ENCODE results near the gene HSPA14. TPM values are rescaled to one million over a fixed set of nuclear protein-coding genes. Genes with fewer than 3 reads are reported as not detected.

The HSPA14 gene
- total and polyA plus RNA-seq, 10 of the 15 experiments (the other 5 are each of a cell fraction or from before 2014, with no cell fraction given): 26.6 to 56.1 (median 34.3) TPM

- CTCF ChIA-PET: interaction anchor here (1.4 to 5.2 kb wide), 5 partner anchors 16 to 46 kb away, joined by 4 to 31 read pairs (median 6); no protein-coding TSS in a partner anchor
- 96% methylated on average over 2 of the region's 2 CpGs for WGBS (ENCODE audit: insufficient coverage, insufficient replicate concordance, low lambda C conversion rate, missing lambda C conversion rate)
- POLR2A ChIA-PET: no interaction called here
- Histone ChIP-seq H4K20me1 (ENCODE audit: control insufficient read depth, insufficient read depth) (no peaks in the 10 kb centered on the region), H3K36me3 (ENCODE audit: control insufficient read depth in 2 of 2, insufficient read depth in 2 of 2, low read length in 1 of 2) (peaks cover 13 to 36% of the 10 kb centered on the region in 2 experiments), H3K9ac (ENCODE audit: control insufficient read depth, insufficient read depth, low read length) (no peak overlapping the region), H3K27ac (ENCODE audit: control insufficient read depth, insufficient read depth) (no peak overlapping the region), H3K9me3 (replicated peaks; ENCODE audit: control insufficient read depth, insufficient read depth, low read length) (no peaks in the 10 kb centered on the region; the same call in 2 of the 3 replicates), H3K27me3 (replicated peaks in 1 of 2; ENCODE audit: control insufficient read depth in 2 of 2, insufficient read depth in 2 of 2, low read length in 1 of 2) (no peaks in the 10 kb centered on the region), H2AFZ (ENCODE audit: control insufficient read depth, low read depth, low read length) (no peak overlapping the region), H3K79me2 (ENCODE audit: control insufficient read depth, insufficient read depth, low read length) (no peaks in the 10 kb centered on the region), H3K4me1 (ENCODE audit: control insufficient read depth, insufficient read depth, low read length) (no peaks in the 10 kb centered on the region), H3K4me2 (ENCODE audit: control insufficient read depth, insufficient read depth) (no peak overlapping the region), H3K4me3 (no peak overlapping the region)
- RAD21 ChIA-PET (ENCODE audit: unreplicated experiment): no interaction called here
- SMC1A ChIA-PET (ENCODE audit: uncharacterized antibody, unreplicated experiment): interaction anchor here (0.7 to 1.7 kb wide), 4 partner anchors 16 to 55 kb away, joined by 3 to 6 read pairs (median 3); no protein-coding TSS in a partner anchor
- in situ Hi-C loops (cut with MboI) (no loop called here), intact Hi-C loops (cut with micrococcal nuclease; ENCODE audit: unreplicated experiment) (no loop called here)
- FAIRE-seq: no peak
- BruUV-seq (replicated peaks): no TSS peak
- DNase-seq (ENCODE audit: low read depth, low spot score): no peak
- TF ChIP-seq ZNF592 (IDR thresholded peaks at IDR 0.05): no peak
- TF ChIP-seq CHD4 (IDR thresholded peaks at IDR 0.05): no peak
- TF ChIP-seq NR2F1 (conservative IDR thresholded peaks at IDR 0.05): no peak
- TF ChIP-seq SPI1 (IDR thresholded peaks at IDR 0.05; ENCODE audit: borderline replicate concordance, insufficient read depth, low read depth, low read length): no peak
- TF ChIP-seq ZNF24 (IDR thresholded peaks at IDR 0.05): no peak
- no peak for TF ChIP-seq BCL11A (IDR thresholded peaks at IDR 0.05; ENCODE audit: low read depth, low read length)
- no peak for TF ChIP-seq SMAD5 (IDR thresholded peaks at IDR 0.05; ENCODE audit: low read depth)
- TF ChIP-seq ZNF274 (IDR thresholded peaks at IDR 0.05; ENCODE audit: insufficient read depth, insufficient read length): no peak
- no peak for ATAC-seq
Measured at GRCh38 chr10:14905890-14906289, 67.8 kb downstream of the HSPA14 start.

Measured in GM12878 (cell line).